H1 (cell line): ENCODE data around the gene FGFRL1.

Experiments
- POLR2A ChIP-seq, 2 experiments: IDR thresholded peaks; 1 replicate in 1 of 2; 2 replicates in 1 of 2; pipeline ENCODE4 v1.6.1; 2011; ENCODE audit warnings: low read depth in 2 of 2, low read length in 2 of 2, mild to moderate bottlenecking in 2 of 2; ENCODE audit errors: control extremely low read depth in 1 of 2
- RFX5 ChIP-seq: IDR thresholded peaks from 2 replicates; pipeline ENCODE4 v1.6.1; 2011; ENCODE audit warnings: low read depth, low read length, improper control_type of control experiment, borderline replicate concordance

- TF ChIP-seq POLR2A (IDR thresholded peaks at IDR 0.05; ENCODE audit: control extremely low read depth in 1 of 2, low read depth in 2 of 2, low read length in 2 of 2) (no peak), RFX5 (no peak)
These were observed 61.5 kb downstream of the FGFRL1 start for GRCh38 chr4:1072830-1073446.
